H9 (cell line): ENCODE results near the gene HLA-DQB2. TPM values are rescaled to one million over a fixed set of nuclear protein-coding genes. Genes with fewer than 3 reads are reported as not detected.

Experiments used
- DNase-seq: peaks from one replicate; pipeline ENCODE4 v3.0.0-alpha.2; 2017
- H2AFZ ChIP-seq: one replicate; pipeline ENCODE4 v1.6.1; 2013; ENCODE audit warnings: mild to moderate bottlenecking, low read length, control low read depth, moderate library complexity
- H2AK5ac ChIP-seq: 2 replicates; pipeline ENCODE4 v1.6.1; 2013; ENCODE audit warnings: low read length, control low read depth, mixed read lengths; ENCODE audit not compliant: insufficient read length
- H2BK120ac ChIP-seq: one replicate; pipeline ENCODE4 v1.6.1; 2013; ENCODE audit warnings: low read depth, mild to moderate bottlenecking, low read length, control low read depth, inconsistent platforms; ENCODE audit not compliant: poor library complexity, severe bottlenecking
- H2BK12ac ChIP-seq: 2 replicates; pipeline ENCODE4 v1.6.1; 2013; ENCODE audit warnings: low read length, control low read depth, mixed read lengths, low read depth; ENCODE audit not compliant: insufficient read length
- H2BK15ac ChIP-seq: 2 replicates; pipeline ENCODE4 v1.6.1; 2013; ENCODE audit warnings: low read depth, low read length, control low read depth
- H2BK20ac ChIP-seq: one replicate; pipeline ENCODE4 v1.6.1; 2013; ENCODE audit warnings: low read depth, mild to moderate bottlenecking, low read length, control low read depth, inconsistent platforms; ENCODE audit not compliant: poor library complexity, severe bottlenecking
- H2BK5ac ChIP-seq: 2 replicates; pipeline ENCODE4 v1.6.1; 2013; ENCODE audit warnings: low read length, control low read depth, mixed read lengths; ENCODE audit not compliant: insufficient read length
- H3K14ac ChIP-seq: 2 replicates; pipeline ENCODE4 v1.6.1; 2013; ENCODE audit warnings: low read length, control low read depth; ENCODE audit not compliant: insufficient read depth
- H3K18ac ChIP-seq: 2 replicates; pipeline ENCODE4 v1.6.1; 2013; ENCODE audit warnings: low read depth, mild to moderate bottlenecking, mixed read lengths, low read length, control low read depth; ENCODE audit not compliant: insufficient read length
- H3K23ac ChIP-seq: 2 replicates; pipeline ENCODE4 v1.6.1; 2013; ENCODE audit warnings: low read length, control low read depth, mixed read lengths, low read depth; ENCODE audit not compliant: insufficient read length
- H3K23me2 ChIP-seq: 2 replicates; pipeline ENCODE4 v1.6.1; 2013; ENCODE audit warnings: low read depth, mild to moderate bottlenecking, mixed read lengths, low read length, control low read depth; ENCODE audit not compliant: insufficient read length, poor library complexity, severe bottlenecking
- H3K27ac ChIP-seq: 2 replicates; pipeline ENCODE4 v1.5.1; 2013; ENCODE audit warnings: low read length, control low read depth, mixed read lengths, low read depth; ENCODE audit not compliant: insufficient read length
- H3K27me3 ChIP-seq: 2 replicates; pipeline ENCODE4 v1.6.1; 2013; ENCODE audit warnings: low read length, control low read depth, inconsistent platforms; ENCODE audit not compliant: insufficient read depth
- H3K4ac ChIP-seq: 2 replicates; pipeline ENCODE4 v1.6.1; 2013; ENCODE audit warnings: low read depth, mild to moderate bottlenecking, control low read depth, inconsistent platforms, low read length, moderate library complexity
- H3K4me1 ChIP-seq: 2 replicates; pipeline ENCODE4 v1.6.1; 2013; ENCODE audit warnings: low read length, control low read depth, inconsistent platforms; ENCODE audit not compliant: insufficient read depth
- H3K4me2 ChIP-seq: 2 replicates; pipeline ENCODE4 v1.6.1; 2013; ENCODE audit warnings: low read length, control low read depth, mixed read lengths; ENCODE audit not compliant: insufficient read length, insufficient read depth
- H3K56ac ChIP-seq: 2 replicates; pipeline ENCODE4 v1.6.1; 2013; ENCODE audit warnings: low read depth, mild to moderate bottlenecking, mixed read lengths, low read length, control low read depth; ENCODE audit not compliant: insufficient read length
- H3K79me1 ChIP-seq: 2 replicates; pipeline ENCODE4 v1.6.1; 2013; ENCODE audit warnings: low read depth, mild to moderate bottlenecking, moderate library complexity, low read length, control low read depth, inconsistent platforms; ENCODE audit not compliant: insufficient read depth, poor library complexity, severe bottlenecking
- H3K79me2 ChIP-seq: 2 replicates; pipeline ENCODE4 v1.6.1; 2013; ENCODE audit warnings: low read length, control low read depth, inconsistent platforms; ENCODE audit not compliant: insufficient read depth
- H3K9ac ChIP-seq: 2 replicates; pipeline ENCODE4 v1.6.1; 2013; ENCODE audit warnings: low read length, control low read depth, mixed read lengths; ENCODE audit not compliant: insufficient read length; ENCODE audit errors: extremely low read depth
- H3K9me3 ChIP-seq: one replicate; pipeline ENCODE4 v1.6.1; 2013; ENCODE audit warnings: low read depth, low read length, inconsistent platforms; ENCODE audit not compliant: control insufficient read depth
- H3T11ph ChIP-seq: one replicate; pipeline ENCODE4 v1.6.1; 2013; ENCODE audit warnings: mild to moderate bottlenecking, low read length, control low read depth, inconsistent platforms
- H4K20me1 ChIP-seq: one replicate; pipeline ENCODE4 v1.6.1; 2013; ENCODE audit not compliant: control insufficient read depth, insufficient read length, insufficient read depth
- H4K5ac ChIP-seq: 2 replicates; pipeline ENCODE4 v1.6.1; 2013; ENCODE audit warnings: low read depth, mild to moderate bottlenecking, mixed read lengths, low read length, control low read depth; ENCODE audit not compliant: insufficient read length
- H4K8ac ChIP-seq: replicated peaks from 2 replicates; pipeline ENCODE4 v1.6.1; 2013; ENCODE audit warnings: low read length, control low read depth, mixed read lengths, low read depth; ENCODE audit not compliant: insufficient read length
- H4K91ac ChIP-seq: 2 replicates; pipeline ENCODE4 v1.6.1; 2013; ENCODE audit warnings: low read depth, mild to moderate bottlenecking, moderate library complexity, mixed read lengths, low read length, control low read depth; ENCODE audit not compliant: insufficient read length
- H3K27ac Mint-ChIP-seq, 3 experiments: 2 replicates in 2 of 3; 3 replicates in 1 of 3; pipeline ENCODE4 v1.8.0; 2020 to 2021; ENCODE audit warnings: mixed read lengths in 3 of 3, mild to moderate bottlenecking in 1 of 3, moderate library complexity in 1 of 3
- H3K27me3 Mint-ChIP-seq: 2 replicates; pipeline ENCODE4 v1.8.0; 2021; ENCODE audit warnings: low read depth, mild to moderate bottlenecking, moderate library complexity, mixed read lengths
- H3K36me3 Mint-ChIP-seq, 3 experiments: 2 replicates in 2 of 3; 3 replicates in 1 of 3; pipeline ENCODE4 v1.8.0; 2020 to 2021; ENCODE audit warnings: low read depth in 3 of 3, mixed read lengths in 3 of 3; ENCODE audit not compliant: insufficient read depth in 1 of 3
- H3K4me1 Mint-ChIP-seq, 2 experiments: 2 replicates each; pipeline ENCODE4 v1.8.0; 2020; ENCODE audit warnings: mixed read lengths in 2 of 2
- H3K4me3 Mint-ChIP-seq, 2 experiments: 2 replicates in 1 of 2; 3 replicates in 1 of 2; pipeline ENCODE4 v1.8.0; 2020 to 2021; ENCODE audit warnings: mild to moderate bottlenecking in 2 of 2, mixed read lengths in 2 of 2, moderate library complexity in 1 of 2
- H3K9me3 Mint-ChIP-seq, 2 experiments: 2 replicates in 1 of 2; 3 replicates in 1 of 2; pipeline ENCODE4 v1.8.0; 2020; ENCODE audit warnings: mild to moderate bottlenecking in 2 of 2, mixed read lengths in 2 of 2, moderate library complexity in 1 of 2
- WGBS: extraction: QIAGEN DNeasy Blood & Tissue Kit; methylation state at CpG from one replicate; pipeline ENCODE4 v1.1.7; 2013; ENCODE audit warnings: missing lambda C conversion rate, low lambda C conversion rate, mixed read lengths; ENCODE audit not compliant: insufficient read length; ENCODE audit errors: extremely low coverage; 5-methylcytosine and 5-hydroxymethylcytosine counted together
- total RNA-seq: library from RNA; stranded (reverse); gene quantifications from 2 replicates; pipeline ENCODE4 v1.2.1, GENCODE V29; 2021
- TF ChIP-seq, protein P1 (sequence below): fragments of 200-600 bp; sonication (generic); conservative IDR thresholded peaks from 3 replicates; pipeline ENCODE4 v1.8.0; 2021; ENCODE audit warnings: antibody characterized with exemption, mild to moderate bottlenecking

HLA-DQB2 gene
- total RNA-seq, 1 experiment from 2014 or later, result not detected

DNA sequence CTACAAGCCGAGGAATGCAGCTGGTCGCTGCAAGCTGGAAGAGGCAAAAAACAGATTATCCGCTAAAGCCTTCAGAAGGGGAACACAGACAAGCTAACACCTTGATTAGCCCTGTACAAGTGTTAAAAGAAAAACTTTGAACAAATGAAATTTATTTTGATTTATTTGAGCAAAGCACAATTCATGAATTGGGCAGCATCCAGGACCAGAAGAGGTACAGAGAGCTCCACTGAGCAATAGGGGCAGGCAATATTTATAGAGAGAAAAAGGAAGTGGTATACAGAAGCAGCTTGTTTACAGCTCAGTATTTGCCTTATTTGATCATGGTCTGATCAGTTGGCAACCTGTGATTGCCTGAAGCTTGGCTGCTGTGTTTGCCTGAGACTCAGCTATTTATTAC is 35.8 kb upstream of the HLA-DQB2 start:
- Histone ChIP-seq H3K4ac (no peak overlapping the region), H2BK120ac (no peak overlapping the region), H4K20me1 (no peaks in the 10 kb centered on the region), H3K18ac (no peak overlapping the region), H2BK5ac (no peak overlapping the region), H4K91ac (no peak overlapping the region), H3K14ac (no peak overlapping the region), H3T11ph (no peak overlapping the region), H3K79me1 (no peaks in the 10 kb centered on the region), H3K23ac (no peak overlapping the region), H3K56ac (no peak overlapping the region), H4K8ac (no peak overlapping the region), H2AK5ac (no peak overlapping the region), H4K5ac (no peak overlapping the region), H3K4me2 (no peak overlapping the region), H2AFZ (no peak overlapping the region), H3K9me3 (no peaks in the 10 kb centered on the region), H3K79me2 (no peaks in the 10 kb centered on the region), H3K23me2 (no peaks in the 10 kb centered on the region), H3K9ac (no peak overlapping the region), H2BK12ac (no peak overlapping the region), H3K4me1 (no peaks in the 10 kb centered on the region), H2BK15ac (no peak overlapping the region), H2BK20ac (no peak overlapping the region), H3K27me3 (no peaks in the 10 kb centered on the region), H3K27ac (no peak overlapping the region)
- TF ChIP-seq, protein P1, sequence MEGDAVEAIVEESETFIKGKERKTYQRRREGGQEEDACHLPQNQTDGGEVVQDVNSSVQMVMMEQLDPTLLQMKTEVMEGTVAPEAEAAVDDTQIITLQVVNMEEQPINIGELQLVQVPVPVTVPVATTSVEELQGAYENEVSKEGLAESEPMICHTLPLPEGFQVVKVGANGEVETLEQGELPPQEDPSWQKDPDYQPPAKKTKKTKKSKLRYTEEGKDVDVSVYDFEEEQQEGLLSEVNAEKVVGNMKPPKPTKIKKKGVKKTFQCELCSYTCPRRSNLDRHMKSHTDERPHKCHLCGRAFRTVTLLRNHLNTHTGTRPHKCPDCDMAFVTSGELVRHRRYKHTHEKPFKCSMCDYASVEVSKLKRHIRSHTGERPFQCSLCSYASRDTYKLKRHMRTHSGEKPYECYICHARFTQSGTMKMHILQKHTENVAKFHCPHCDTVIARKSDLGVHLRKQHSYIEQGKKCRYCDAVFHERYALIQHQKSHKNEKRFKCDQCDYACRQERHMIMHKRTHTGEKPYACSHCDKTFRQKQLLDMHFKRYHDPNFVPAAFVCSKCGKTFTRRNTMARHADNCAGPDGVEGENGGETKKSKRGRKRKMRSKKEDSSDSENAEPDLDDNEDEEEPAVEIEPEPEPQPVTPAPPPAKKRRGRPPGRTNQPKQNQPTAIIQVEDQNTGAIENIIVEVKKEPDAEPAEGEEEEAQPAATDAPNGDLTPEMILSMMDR, result no peak
- no CpG with 5 or more reads among the region's 3 CpGs for WGBS
- H3K9me3 Mint-ChIP-seq, result peaks cover 8 to 9% of the 10 kb centered on the region in 2 experiments
- no peak overlapping the region for H3K27ac Mint-ChIP-seq
- peaks cover 8 to 10% of the 10 kb centered on the region in 2 experiments for H3K4me1 Mint-ChIP-seq
- peaks cover 0 to 6% (median 0%) of the 10 kb centered on the region in 3 experiments; a peak in 2 of 7 replicates for H3K36me3 Mint-ChIP-seq
- H3K27me3 Mint-ChIP-seq, result peaks cover 40% of the 10 kb centered on the region
- H3K4me3 Mint-ChIP-seq, result no peak overlapping the region
- DNase-seq, result no peak
